T-helper 2 cell (primary cell): ENCODE data around the gene SPSB4.
"Not testable (repeated sequence)": the region's sequence is repeated elsewhere in the genome, so short reads cannot be mapped to it uniquely, and the experiment has no call there.

Experiments
- DNase-seq, 5 experiments: peaks; one replicate each; pipeline versions ENCODE4 v3.0.0 to v3.0.0-alpha.2; 2012 to 2022

Gene SPSB4

DNA sequence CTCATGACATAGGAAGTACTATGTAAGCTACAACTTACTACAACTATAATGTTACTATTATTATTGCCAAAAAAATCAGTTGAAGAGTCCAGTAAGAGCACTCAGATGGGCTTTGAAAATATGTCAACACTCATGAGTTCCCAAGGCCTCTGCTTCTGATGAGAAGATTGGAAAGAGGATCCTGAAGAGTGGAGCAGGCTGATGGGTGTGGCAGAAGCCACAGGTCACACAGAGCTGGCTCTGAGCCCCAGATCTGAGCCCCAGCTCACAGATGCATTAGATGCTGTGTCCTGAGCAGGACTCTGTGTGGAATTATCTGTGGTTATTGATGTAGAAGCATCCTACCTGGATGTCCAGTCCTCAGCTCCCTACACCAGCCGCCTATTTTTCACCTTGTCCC is 65.6 kb downstream of the SPSB4 start:
- no peak for DNase-seq

DNA sequence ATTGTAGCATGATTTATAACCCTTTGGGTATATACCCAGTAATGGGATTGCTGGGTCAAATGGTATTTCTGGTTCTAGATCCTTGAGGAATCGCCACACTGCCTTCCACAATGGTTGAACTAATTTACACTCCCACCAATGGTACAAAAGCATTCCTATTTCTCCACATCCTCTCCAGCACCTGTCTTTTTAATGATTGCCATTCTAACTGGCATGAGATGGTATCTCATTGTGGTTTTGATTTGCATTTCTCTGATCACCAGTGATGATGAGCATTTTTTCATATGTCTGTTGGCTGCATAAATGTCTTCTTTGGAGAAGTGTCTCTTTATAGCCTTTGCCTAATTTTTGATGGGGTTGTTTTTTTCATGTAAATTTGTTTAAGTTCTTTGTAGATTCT is 66.8 kb downstream of the SPSB4 start:
- not testable (repeated sequence) for DNase-seq

DNA sequence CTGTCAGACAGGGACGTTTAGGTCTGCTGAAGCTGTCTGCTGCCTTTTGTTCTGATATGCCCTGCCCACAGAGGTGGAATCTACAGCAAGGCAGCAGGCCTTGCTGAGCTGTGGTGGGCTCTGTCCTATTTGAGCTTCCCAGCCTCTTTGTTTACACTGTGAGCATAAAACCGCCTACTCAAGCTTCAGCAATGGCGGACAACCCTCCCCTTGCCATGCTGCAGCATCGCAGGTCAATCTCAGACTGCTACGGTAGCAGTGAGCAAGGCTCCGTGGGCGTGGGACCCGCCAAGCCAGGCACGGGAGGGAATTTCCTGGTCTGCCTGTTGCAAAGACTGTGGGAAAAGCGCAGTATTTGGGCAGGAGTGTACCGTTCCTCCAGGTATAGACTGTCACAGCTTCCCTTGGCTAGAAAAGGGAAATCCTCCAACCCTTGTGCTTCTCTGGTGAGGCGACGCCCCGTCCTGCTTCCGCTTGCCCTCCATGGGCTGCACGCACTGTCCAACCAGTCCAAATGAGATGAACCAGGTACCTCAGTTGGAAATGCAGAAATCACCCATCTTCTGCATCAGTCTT is 71.4 kb downstream of the SPSB4 start:
- no peak for DNase-seq

DNA sequence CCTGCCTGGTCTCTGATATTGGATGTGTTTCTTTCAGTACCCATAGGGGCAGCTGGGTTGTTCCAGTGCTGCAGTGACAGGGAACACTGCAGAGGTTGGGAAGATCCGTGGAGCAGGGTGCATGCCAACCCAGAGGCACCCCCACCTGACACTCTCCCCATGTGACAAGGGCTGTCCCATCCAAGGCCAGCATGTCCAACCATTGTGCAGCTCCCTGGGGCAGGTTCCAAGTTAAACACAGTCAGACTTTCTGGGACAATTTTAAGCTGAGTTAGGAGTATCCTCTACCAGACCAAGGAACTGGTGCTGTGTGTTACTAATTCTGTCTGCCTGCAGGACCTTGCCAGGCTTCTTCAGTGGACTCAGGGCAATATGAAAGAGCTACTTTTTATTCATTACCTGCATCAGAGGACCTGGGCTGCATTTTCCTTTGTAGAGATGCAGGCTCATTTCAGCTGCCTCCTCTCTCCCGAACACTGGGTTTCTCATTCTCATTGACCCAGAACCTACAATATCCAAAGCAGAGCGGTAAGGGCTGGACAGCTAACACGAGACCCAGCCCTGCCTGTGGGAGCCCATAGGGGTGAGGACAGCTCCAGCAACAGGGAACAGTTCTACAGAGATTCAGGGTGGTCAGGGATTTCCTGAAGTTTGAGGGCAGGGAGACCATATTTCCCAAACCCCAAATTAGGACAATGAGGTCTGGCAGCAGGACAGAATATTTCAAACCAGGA is 72.7 kb downstream of the SPSB4 start:
- no peak for DNase-seq

DNA sequence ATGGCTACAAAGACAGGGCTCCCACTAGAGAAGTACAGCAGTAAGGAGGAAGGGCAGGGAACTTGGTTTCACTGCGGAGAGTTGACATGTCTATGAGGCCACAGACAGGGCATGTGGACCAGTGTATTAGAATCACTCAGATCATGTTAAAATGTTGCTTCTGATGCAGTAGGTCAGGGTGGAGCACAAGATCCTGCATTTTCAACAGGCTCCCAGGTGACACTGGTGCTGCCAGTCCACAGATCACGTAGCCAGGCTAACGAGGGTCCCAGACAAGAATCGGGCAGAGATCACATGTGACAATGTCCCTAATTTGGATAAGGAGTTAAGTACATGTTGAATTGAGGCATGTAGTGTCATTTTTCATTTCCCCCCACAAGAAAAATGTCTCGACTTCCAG is 73.6 kb downstream of the SPSB4 start:
- DNase-seq = no peak

DNA sequence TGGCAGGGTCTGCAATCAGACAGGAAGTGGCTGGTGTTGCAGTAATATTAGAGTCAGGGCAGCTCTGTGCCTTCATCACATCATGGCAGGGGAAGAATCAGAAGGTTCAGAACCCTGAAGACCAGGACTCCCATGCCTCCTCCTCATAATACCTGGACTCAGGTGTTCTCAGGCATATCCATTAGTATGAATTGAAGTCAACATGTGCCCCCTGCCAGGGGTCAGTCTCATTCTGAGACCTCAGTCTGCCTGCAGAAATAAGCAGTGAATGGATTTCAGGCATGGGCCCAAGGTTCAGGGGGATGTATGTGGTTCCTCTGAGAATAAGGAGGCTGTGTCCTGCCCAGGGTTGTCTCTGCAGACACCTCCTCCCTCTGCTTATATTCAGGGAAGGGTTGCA is 74.2 kb downstream of the SPSB4 start:
- DNase-seq = no peak

DNA sequence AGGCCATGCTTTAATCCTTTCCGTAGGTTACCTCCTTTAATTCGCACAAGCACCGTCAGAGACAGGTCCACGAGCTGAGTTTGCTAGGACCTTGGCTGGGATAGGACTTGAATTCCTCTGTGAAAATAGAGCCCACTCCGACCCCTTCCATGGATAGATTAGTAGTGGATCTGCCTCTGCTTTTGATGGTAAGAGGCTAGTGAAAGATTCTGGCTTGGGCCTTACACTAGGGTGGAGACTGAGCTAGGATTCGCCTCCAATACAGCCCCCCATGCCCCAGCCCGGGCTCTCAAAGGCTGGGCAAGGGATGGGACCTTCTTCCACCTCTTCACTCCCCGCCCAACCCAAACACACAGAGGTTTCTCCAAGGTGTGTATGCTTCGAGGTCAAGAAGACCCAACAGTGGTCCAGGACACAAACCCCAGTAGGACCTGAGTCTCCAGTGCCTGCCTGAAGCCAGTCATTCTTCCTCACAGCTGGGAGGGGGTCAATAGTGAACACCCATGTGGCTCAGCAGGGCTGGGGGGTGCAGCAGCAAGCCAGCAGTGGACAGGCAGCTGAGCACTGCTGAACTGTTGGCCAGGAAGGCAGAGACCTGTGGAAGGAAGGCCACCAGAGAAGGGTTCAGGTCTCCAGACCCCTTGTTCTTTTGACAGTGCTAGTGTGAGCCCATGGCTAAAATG is 75.7 kb downstream of the SPSB4 start:
- no peak for DNase-seq

DNA sequence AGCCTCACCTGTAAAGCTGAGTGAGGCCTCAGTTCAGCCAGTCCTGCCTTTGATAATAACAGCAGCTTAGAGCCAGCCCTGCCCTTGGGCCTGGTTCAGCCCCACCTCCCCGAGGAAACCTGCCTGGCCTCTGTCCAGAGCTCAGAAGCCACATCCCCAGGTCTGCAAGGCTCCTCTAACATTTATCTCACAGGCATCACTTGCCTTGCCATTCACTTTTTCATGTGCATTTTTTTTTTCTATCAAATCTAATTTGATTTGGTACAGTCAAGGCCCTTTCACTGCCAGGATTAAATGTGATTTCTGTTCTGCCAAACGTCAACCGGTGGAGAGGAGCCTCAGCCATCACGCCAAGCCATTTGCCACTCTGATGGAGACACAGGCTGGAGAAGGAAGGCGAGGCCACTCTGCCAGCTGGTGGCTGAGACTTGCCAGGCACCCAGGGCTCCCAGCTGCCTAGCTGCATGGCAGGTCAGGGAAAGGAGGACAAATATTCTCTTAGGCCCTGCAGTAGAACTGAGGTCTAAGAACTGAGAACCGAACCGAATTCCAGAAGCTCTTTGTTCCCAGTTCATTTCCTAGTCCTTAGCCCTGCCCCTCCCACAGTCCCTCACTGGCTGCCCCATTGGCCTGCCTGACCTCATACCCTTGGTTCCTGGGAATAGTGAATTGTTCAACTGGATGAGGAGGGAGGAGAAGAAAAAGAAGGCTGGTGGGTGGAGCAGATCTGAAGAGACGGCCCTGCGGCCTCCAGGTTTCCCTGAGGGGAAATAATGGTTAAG is 76.4 kb downstream of the SPSB4 start:
- no peak for DNase-seq

DNA sequence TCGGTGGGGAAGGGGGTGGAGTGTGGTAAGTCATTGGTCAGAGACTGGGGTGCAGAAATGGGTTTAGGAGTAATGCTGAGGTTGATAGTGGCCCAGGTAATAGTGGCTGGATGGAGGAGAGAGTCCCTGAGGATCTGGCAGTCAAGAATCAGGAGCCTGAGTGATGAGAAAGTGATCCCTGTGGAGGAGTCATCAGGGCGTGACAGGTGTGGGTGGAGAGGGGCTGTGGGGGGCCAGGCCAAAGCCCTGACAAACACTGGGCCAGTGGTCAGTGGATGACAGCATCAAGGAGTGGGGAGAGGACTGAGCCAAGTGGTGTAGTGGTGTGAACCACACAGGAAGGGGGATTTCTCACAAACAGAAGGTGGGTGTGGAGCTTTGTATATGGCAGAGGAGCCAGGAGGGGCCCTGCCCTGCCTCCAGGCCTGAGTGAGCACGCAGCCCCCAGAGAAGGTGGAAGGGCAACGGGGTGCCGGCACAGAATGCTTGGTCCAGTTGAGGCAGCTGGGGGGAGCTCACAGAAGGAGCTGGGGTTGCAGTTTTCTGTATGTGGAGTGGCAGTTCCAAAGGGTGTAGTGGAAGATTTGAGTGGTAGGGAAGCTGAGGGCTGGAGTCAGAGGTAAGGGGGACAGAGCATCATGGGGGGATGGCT is 77.1 kb downstream of the SPSB4 start:
- no peak for DNase-seq

DNA sequence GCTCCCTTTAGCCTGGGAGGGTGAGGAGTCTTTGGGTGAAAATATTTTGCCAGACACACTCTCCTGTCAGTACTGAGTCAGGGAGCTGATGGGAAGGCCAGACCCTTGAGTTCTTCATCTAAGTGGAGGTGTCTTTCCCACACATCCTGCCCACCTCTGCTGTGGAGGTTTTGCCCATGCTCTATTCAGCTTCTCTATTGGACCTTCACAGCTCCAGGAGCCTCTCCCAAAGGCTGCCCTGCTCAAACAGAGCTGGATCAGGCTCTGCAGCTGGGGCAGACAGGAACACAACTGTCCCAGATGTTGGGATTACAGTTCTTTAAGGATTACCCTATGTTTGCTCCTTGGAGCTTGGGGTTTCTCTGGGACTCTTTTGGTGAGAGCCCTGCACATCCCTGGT is 77.9 kb downstream of the SPSB4 start:
- no peak for DNase-seq

DNA sequence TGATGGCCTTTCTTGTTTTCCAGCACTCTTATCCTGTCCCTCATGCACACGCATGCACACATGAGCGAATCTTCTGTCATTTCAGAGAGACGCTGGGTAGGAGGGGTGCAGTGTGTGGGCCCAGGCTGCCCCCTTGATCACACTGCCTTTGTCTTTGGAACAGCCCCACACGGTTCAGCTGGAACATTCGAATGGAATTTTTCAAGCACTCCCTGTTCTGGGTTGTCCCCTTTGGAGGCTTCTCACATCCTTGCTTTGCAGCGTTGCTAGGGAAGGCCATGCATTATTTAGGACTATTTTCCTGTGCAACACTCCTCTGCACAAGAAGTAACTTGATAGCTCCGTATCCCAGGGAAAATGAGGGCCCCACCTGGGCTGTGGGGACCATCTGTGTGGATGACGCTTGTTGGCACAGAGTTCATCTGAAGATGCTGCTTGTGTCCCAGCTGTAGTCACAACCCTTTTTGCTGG is 78.4 kb downstream of the SPSB4 start:
- no peak for DNase-seq

DNA sequence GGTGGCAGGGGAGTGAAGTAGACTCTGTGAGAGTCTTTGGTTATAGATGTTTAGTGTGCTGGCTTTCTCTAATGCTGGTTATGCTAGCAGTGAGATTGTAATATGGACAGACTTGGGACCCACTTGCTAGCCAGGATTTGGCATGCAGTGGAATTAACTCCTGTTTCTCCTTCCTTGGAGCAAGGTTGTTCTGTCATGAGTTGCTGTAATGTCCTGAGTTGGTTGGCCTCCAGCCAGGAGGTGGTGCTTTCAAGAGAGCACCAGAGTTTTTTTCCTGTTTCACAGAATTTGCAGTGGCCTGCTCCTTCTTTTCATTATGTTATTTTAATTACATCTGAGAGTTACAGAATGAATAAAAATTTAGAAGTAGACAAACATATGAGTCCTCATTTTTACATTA is 92.4 kb downstream of the SPSB4 start:
- no peak for DNase-seq

DNA sequence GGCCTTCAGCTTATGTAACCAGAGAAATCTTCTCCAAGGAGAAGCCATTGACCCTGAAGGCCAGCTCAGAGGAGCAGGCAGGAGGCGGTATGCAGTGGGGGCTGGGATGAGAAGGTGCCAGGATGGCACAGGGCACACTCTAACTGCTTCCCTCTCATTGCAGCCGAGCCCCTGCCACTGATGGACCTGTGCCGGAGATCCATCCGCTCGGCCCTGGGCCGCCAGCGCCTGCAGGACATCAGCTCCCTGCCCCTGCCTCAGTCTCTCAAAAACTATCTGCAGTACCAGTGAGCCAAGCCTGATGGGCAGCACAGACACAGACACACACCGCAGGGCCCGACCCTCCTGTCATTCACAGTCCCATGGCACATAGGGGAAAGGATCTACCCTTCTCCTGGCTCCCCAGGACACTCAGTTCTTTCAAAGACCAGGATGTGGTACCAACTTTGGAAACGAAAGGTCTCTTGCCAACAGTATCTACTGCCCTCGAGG is 95.9 kb downstream of the SPSB4 start:
- no peak for DNase-seq

DNA sequence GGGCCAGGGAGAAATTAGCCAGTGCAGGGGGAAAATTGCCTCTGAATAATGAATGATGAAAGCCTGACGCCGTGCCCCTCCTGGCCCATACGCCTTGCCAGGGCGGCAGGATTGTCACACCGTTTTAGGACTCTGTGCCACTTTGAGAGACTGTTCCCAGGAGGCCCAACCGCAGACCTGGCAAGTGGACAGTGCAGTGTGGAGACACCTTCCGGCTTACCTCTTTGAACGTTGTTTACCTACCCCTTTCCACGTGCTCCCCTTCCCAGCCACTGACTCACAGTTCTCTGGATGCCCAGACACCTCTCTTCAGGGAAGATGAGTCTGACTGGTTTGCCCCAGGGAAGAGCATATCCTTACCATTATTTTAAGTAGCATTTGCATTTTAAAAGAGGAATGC is 96.5 kb downstream of the SPSB4 start:
- no peak for DNase-seq

DNA sequence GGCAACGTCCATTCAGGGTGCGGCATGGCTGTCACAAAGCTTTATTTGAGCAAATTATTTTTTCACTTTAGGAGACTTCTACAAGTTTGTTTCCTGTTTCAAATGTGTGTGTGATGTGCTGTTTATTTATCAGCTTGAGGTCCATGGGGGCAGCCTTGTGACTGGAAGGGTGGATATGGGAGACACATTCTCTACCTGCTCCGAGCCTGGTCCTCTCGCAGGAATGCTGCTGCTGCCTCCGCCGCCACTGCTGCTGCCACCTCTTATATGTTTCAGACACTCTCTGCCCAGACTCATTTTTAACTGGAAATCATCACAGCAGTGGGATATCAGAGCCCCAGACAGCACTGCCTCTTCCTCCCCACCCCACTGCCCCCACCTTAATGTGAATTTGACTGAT is 97.0 kb downstream of the SPSB4 start:
- DNase-seq = no peak

DNA sequence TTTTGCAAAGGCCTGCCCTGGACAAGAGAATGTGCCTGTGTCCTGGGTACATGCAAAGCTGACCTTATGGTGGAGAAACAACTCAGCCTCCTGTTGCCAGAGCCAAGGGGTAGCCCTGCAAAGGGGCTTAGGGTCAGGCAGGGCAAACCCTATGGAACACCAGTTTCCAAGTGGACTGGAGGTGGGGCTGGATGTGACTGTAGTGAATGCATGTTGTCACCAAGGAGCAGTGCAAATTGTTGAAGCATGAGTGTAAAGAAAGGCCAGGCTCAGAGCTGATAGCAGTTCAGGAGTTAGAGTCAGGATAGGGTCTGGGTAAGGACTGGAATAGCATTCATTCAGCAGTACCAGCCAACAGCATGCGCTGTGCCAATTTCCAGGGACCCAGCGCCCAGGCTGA is 97.6 kb downstream of the SPSB4 start:
- DNase-seq = no peak

DNA sequence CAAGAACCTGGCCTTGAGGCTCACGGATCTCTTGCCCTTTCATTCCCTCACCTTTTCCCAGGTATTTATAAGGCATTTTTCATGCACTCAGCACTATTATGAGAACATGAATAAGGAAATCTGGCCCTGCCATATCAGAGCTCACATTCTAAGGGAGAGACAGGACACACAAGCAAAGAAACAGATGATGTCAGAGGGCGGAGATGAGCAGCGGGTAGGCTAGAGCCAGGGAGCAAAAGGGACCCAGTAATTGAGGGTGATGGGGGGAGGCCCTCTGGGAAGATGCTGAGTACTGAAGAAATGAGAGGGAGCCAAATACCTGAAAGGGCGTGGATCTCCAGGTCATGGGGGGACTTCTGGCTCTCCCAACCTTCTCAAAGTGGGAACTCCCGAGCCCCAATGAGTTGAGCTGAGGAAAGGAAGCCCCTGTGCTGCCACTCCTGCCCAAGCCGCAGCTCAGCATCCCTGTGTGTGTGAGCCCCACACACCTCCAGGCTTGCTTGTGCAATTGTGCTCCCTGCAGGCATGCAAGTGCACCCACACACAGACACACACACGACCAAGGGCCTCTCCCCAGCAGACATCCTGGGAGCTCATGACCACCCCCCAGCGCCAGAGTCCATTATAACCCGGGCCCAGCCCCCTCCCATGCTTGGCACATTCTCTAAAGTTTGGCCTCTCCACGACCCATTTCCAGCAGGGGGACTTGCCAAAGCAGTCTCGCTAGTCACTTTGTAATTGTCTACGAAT is 99.1 kb downstream of the SPSB4 start:
- DNase-seq = no peak

DNA sequence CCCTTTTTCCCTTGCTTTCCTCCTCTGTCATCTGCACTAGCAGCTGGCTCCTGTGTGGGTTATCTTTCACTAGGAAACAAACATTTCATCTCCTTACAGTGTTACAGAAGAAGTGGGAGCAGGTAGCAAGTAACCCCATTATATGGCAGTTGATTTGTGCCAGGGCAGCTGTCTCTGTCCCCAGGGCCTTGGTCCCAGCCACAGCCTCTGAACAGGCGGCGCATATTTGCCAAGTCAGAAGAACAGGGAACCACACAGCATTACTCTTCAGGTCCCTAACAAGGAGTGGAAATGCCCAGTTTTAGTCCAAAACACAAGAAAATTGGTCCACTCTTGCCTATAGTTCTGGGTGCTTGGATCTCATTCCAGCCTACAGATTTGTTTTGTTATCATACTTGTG is 99.8 kb downstream of the SPSB4 start:
- no peak for DNase-seq

DNA sequence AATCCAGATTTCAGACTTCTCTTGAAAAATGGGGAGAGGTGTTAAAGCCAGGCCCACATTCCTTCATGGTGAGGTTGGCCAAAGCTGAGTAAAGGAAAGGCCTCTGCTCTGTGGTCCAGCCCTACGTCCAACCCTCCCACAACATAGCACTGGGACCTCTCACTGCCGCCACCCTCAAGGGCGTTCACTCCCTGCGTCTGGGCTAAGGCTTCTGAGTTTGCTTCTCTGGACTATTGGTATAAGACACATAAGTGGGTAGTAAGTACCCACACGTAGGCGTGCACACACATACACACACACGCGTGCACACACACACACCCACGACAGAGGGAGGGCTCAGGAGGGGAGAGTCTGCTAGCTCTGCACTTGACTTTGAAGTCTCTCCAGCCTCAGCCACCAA is 100.3 kb downstream of the SPSB4 start:
- DNase-seq = no peak

DNA sequence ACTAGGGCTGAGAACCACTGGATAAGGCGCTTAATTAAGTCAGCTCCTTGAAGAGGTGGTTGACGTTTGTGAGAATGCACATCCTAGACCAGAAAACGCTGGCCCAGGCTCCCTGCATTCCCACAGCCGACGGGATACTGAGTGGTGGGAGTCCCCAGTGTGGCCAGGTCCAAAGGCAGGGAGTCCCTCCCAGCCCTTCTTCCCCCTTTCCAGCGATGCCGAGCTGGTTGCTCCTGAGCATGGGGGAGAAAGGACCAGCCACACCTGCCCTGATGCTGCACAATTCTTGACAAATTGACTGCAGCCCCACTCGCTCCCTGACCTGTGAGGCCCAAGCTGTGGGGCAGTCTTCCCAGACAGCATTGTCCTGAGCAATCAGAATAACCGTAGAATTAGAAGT is 101.0 kb downstream of the SPSB4 start:
- no peak for DNase-seq

DNA sequence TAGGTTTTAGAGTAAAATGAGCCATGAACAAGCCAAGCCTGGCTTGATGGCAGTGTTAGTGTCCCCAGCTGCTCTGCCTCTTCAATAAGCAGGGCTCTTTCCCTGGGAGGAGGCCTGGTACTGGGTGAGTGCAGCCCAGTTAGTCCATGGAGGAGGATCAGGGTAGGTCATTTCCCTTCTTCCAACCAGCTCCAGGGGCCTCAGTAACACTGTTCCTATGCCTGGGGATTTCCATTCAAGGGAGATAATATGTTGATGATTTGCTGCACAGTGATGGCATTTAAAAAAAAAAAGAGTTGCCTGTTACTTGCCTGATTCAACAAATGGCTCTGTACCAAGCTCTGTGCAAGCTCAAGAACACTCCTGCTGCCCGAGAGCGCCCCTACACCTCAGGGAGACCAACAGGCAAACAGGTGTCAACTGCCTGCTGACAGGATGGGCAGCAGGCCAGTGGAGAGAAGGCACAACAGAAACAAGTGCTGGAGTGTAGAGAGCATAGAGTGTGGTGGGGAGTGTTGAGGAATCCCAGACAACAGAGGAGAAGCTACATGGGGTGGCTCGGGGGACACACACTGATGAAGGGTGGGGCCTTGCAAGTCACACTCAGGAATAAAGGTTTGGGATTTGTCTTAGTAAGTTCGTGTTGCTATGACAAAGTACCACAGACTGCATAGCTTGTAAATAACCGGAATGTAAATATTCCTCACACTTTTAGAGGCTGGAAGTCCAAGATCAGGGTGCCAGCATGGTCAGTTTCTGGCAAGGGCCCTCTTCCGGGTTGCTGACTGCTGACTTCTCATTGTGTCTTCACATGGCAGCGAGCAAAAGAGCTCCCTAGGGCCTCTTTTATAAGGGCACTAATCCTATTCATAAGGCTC is 101.9 kb downstream of the SPSB4 start:
- no peak for DNase-seq
